SH-SY5Y (cell line): ENCODE data around the gene TTC1.

ENCODE experiments used
- GATA2 ChIP-seq: IDR thresholded peaks from 2 replicates; pipeline ENCODE4 v1.6.1; 2011; ENCODE audit warnings: mild to moderate bottlenecking, low read depth, low read length
- GATA3 ChIP-seq: IDR thresholded peaks from 2 replicates; pipeline ENCODE4 v1.6.1; 2011; ENCODE audit warnings: low read depth, mild to moderate bottlenecking, low read length, moderate library complexity

DNA sequence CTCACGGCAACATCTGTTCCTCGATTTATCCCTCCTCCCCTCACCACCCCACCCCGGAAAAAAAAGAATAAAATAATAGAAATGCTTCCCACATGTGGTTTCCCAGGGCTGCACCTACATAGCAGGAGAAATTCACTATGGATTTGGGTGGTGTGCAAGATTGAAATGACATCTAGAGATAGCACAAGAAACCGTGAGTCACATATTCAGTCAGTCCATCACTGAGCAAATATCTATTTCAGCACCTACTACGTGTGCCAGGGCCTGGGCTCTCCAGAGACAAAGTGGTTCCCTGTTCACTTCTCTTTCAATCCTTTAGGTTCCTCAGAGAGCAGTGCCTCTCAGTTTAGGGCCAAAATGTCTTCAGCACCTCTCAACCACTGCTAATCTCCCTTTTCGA, 45.0 kb upstream of the TTC1 start:
- TF ChIP-seq GATA3 (no peak), GATA2 (no peak)
